Astrocyte of the spinal cord (primary cell): ENCODE results near the gene CETN1.

ENCODE experiments used
- DNase-seq: peaks from one replicate; pipeline ENCODE4 v3.0.0; 2011; ENCODE audit warnings: low read depth, low spot score
- H3K4me3 ChIP-seq: 2 replicates; pipeline ENCODE4 v1.5.1; 2011; ENCODE audit warnings: low read depth, mild to moderate bottlenecking, low read length, moderate library complexity
- in situ Hi-C: cut with HindIII; loops from 2 replicates; pipeline ENCODE4 v1.10.0; 2017; ENCODE audit warnings: low sequenced_read_pairs
- TF ChIP-seq, protein P1 (sequence below): IDR thresholded peaks from 2 replicates; pipeline ENCODE4 v1.5.1; 2012; ENCODE audit warnings: low read depth, mild to moderate bottlenecking, low read length, inconsistent platforms

Gene CETN1

DNA sequence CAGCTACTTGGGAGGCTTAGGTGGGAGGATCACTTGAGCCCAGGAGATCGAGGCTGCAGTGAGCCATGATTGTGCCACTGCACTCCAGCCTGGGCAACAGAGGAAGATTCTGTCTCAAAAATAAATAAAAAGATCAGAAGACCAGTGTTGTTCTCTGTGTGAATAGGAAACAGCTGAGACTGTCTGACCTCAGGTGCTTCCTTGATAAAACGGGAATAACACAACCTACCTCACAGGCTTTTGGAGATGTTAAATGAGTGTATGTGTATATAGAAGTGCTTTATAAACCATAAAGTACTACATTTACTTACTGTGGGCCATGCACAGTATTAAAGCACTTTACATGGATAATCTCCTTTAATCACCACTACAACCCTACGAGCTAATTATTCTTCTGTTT, 9.9 kb upstream of the CETN1 start:
- no peak overlapping the region for H3K4me3 ChIP-seq
- TF ChIP-seq, protein P1, sequence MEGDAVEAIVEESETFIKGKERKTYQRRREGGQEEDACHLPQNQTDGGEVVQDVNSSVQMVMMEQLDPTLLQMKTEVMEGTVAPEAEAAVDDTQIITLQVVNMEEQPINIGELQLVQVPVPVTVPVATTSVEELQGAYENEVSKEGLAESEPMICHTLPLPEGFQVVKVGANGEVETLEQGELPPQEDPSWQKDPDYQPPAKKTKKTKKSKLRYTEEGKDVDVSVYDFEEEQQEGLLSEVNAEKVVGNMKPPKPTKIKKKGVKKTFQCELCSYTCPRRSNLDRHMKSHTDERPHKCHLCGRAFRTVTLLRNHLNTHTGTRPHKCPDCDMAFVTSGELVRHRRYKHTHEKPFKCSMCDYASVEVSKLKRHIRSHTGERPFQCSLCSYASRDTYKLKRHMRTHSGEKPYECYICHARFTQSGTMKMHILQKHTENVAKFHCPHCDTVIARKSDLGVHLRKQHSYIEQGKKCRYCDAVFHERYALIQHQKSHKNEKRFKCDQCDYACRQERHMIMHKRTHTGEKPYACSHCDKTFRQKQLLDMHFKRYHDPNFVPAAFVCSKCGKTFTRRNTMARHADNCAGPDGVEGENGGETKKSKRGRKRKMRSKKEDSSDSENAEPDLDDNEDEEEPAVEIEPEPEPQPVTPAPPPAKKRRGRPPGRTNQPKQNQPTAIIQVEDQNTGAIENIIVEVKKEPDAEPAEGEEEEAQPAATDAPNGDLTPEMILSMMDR = no peak
- in situ Hi-C loops = no loop called here
- no peak for DNase-seq

DNA sequence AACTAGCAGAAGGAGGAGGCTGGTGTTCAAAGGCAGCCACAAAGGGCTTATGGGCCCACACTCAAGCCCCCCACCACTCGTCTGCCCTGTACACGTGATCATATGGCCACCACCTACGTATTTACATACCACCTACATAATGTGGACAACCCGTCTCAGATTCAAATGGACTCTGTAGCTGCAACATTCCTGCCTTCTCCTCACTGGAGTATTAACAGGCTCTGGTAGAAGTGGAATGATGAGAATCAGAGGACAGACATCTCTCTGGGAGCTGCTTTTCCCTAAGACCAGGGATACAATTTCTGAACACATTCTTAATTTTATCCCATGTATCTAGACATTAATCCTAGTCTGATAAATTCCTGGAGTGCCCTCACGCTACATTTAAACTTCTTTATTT, 9.5 kb upstream of the CETN1 start:
- no peak overlapping the region for H3K4me3 ChIP-seq
- DNase-seq = no peak
- TF ChIP-seq, protein P1 = no peak
- in situ Hi-C loops = no loop called here

- no peak for DNase-seq
- in situ Hi-C loops = no loop called here
- no peak overlapping the region for H3K4me3 ChIP-seq
- TF ChIP-seq, protein P1 = no peak
Observed at GRCh38 chr18:572091-572830, 7.9 kb upstream of the CETN1 start.

DNA sequence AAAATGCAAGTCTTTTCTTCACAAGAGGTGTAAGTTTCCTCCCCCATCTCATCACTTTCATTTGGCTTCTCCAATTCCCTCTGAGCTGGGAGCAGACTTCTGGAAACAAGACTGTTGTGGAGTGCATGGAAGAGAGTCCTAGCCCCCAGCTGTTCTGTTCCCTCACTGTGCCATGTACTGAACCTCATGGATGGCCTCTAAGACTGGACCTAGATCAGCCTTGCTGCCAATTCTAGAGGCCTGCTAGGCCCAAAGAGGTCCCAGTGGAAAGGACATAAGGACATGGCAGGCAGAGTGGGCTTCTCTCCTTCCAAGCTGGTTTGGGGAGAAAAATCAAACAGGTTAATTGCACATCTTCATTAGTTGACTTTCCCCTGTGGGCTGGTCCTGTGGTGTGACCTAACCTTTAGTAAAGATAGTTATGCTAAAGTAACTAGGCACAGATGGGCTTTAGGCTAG, 7.3 kb upstream of the CETN1 start:
- H3K4me3 ChIP-seq = no peak overlapping the region
- in situ Hi-C loops = no loop called here
- TF ChIP-seq, protein P1 = no peak
- no peak for DNase-seq

DNA sequence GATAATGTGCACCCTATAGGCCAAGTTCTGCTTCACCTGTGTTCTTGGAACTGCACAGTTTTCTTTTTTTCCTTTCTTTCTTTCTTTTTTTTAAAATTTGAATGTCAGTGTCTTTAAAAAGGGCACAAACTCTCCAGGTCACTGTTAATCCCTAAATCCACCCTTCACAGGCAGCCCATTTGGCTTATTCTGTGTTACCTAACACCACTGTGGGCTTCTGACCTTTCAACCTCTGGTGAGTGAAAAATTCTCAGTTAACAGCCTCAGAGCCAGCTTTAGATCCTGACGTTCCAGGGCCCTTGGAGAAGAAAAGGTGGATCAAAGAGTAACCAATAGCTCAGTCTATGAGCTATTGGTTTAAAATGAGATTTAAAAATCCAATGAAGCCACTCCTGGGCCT, 6.8 kb upstream of the CETN1 start:
- no peak overlapping the region for H3K4me3 ChIP-seq
- in situ Hi-C loops = no loop called here
- DNase-seq = no peak
- TF ChIP-seq, protein P1 = no peak

DNA sequence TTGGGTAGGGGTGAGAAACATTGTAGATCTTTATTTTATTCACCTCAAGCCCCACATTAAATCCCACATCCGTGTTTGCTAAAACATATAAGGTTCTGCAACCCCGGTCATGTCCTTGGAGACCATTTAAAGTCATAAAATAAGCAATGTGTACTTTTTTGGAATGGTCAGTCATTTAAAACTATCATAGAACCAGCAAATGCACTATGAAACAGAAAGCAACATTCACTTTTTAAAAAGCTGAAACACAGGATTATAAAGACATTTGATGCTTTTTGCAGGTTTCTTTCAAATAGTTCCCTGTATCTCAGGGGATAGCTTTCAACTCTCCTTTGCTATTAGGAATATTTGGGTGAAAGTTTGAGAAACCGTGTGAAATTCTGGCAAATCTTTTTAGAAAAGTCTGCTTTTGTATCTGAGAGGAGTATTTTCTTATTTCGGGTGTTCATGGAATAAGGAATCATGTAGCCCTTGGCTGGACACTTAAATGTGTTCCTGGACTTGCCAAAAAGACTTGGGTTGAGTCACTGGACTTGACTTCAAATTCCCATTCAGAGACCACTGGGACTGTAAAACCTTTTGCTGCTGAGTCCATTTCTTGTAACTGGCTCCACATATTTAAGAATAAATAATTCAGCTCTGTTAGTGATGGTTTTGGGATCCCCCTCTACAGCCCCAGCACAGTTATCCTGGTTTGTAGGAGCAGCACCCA, 5.9 kb upstream of the CETN1 start:
- TF ChIP-seq, protein P1 = no peak
- no peak overlapping the region for H3K4me3 ChIP-seq
- in situ Hi-C loops = no loop called here
- DNase-seq = no peak
